Suppressor macrophage treated with lipopolysaccharide for 4 hours (primary cell): ENCODE data around the gene MAGEA8.
"Not testable (repeated sequence)": the region's sequence is repeated elsewhere in the genome, so short reads cannot be mapped to it uniquely, and the experiment has no call there.

Experiments
- DNase-seq: peaks from one replicate; pipeline ENCODE4 v3.0.0-alpha.2; 2020

MAGEA8 gene

DNA sequence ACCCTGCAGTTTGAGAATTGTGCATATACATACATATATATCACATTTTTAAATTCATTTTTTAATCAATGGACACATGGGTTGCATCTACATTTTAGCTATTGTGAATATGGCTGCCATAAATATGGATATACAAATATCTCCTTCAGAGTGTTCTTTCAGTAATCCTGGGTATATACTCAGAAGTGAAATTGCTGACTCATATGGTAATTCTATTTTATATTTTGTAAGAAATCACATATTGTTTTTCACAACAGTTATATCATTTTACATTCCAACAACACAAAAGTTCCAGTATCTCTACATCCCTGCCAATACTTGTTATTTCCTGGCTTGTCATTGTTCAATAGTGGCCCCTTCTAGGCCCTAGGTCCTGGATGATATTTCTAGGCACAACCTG is 27.7 kb downstream of the MAGEA8 start:
- DNase-seq: no peak

DNA sequence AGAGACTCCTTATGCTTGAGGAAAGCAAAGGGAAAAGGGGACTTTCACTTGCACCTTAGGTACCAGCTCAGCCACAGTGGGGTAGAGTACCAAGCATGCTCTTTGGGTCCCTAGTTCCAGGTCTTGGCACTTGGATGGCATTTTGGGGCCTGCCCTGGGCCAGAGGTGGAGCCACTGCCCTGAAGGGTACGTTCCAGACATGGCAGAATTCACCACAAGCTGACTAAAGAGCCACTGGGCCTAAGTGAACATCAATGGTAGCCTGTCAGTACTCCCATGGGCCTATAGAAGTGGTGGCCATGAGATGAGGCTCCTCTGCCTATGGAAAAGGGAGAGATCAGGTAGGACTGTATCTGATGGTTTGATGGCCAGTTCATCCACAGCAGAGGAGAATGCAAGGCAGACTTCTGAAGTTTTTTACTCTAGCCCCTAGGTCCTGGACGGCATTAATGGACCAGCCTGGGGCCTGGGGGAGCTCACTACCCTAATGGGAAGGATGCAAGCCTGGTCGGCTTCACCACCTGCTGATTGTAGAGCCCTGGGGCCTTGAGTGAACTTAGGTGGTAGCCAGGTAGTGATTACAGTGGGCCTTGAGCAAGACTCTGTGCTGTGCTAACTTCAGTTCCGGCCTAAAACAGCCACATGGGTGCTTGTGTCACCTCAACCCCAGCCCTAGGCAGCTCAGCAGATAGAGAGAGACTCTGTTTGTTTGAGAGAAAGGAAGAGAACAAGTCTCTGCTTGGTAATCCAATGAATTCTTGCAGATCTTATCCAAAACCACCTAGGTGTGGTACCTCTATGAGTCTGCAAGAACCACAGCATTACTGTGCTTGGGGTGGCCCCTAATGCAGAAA is 28.6 kb downstream of the MAGEA8 start:
- no peak for DNase-seq

- DNase-seq: no peak
Observed at GRCh38 chrX:149910178-149910695, 29.3 kb downstream of the MAGEA8 start.

DNA sequence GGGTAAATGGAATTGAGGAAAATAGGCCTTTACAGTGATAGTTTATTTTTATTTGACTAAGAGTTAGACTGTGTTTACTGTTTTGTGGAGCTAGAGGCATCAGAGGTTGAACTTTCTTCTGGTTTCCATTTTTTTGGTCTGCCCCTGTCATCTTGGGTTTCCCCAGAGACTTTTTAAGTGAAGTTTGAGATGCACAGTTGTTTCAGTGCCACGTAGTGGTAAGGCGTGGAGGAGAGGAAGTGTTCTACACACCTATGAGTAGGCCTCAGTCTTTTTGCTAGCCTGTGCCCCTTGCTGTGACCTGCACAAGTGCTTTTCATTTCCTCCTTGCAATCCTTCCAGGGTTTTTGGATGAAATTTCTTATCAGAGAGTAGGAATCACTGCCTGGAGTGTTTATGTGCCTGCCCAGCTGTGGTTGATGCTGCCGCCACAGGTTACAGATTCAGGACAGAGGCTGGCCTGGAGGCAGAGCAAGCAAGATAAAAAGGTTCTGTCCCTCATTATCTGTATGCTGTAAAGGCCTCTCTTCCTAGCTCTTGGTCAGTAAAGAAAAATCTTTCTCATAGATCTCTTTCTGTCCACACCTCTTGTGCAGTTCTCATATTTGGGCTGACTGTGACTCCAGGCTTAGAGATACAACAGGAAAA is 35.9 kb downstream of the MAGEA8 start:
- DNase-seq: no peak

DNA sequence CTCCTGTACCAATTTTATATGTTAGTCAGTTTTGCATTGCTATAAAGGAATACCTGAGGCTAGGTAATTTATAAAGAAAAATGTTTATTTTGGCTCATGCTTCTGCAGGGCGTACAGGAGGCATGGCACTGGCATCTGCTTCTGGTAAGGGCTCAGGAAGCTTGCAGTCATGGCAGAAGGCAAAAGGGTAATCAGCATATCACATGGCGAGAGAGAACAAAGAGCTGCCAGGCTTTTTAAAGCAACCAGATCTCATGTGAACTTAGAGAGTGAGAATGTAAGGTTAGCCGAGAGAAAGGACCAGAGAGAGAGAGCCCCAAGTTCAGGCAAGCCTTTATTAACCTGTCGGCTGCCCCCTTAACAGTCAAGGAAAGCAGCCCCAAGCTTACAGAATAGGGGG is 42.9 kb downstream of the MAGEA8 start:
- DNase-seq: not testable (repeated sequence)

GRCh38 chrX:149924434-149924833 is 43.5 kb downstream of the MAGEA8 start:
- DNase-seq: not testable (repeated sequence)

- DNase-seq: not testable (repeated sequence)
Observed at GRCh38 chrX:149927245-149927963, 46.4 kb downstream of the MAGEA8 start.

GRCh38 chrX:149927964-149928258 is 46.9 kb downstream of the MAGEA8 start:
- not testable (repeated sequence) for DNase-seq

- not testable (repeated sequence) for DNase-seq
Observed at GRCh38 chrX:149928635-149929034, 47.7 kb downstream of the MAGEA8 start.

DNA sequence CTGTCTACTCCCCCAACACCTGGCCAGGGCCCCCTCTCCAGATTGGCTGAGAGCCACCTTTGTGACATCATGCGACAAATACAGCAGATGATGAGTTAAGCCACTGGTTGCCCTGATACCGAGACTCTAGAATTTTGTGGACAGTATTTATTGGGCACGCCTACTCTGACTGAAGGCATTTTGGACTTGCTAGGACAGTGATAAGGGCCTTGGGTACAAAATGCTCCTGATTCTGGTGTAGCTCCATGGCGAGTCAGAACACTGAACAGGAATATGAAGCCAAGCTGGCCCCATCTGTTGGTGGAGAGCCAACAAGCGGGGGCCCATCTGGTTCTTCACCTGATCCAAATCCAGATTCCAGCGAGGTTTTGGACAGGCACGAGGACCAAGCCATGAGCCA is 48.4 kb downstream of the MAGEA8 start, which contains the start of gene HSFX4:
Gene HSFX4, plus strand, starts transcription at position 174 of the 400 bp plus-strand sequence. Its CDS starts 72 bp downstream, at position 246.
- DNase-seq: not testable (repeated sequence)

GRCh38 chrX:149931355-149931754 is 50.4 kb downstream of the MAGEA8 start:
- DNase-seq: not testable (repeated sequence)

DNA sequence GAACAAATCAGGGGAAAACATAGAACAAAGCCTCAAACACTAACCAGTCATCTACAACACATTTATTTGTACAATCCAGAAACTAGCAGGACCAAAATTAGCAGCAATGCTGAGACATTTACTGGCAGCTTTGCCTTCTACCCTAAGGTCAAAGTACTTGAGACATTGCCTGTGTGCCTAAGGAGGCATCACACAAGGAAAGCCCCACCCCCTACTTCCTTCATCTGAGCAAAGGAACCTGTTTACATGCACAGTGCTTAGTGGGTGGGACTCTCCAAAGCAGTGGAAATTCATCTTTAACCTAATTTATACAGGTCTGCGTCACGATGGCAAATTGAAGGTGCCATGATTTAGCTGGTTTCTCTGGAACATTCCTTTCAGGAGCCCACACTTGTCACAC is 51.2 kb downstream of the MAGEA8 start:
- DNase-seq: not testable (repeated sequence)

DNA sequence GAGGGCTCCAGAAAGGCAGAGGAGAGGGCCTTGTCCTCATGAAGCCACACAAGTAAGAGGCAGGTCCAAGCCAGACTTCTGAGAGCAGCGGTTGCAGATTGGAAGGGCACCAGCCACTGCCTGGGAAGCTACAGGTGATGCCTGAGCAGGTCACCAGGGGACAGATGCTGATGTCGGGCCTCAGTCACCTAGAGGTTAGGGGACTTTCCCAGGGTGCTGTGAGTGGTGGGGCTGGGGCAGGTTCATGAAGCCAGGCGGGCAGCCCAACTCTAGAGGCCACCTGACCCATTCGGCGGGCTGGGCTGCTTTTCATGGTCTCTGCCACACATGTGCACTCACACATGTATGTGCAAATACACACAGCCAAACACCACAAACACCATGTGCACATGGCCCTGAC is 52.0 kb downstream of the MAGEA8 start:
- DNase-seq: not testable (repeated sequence)

DNA sequence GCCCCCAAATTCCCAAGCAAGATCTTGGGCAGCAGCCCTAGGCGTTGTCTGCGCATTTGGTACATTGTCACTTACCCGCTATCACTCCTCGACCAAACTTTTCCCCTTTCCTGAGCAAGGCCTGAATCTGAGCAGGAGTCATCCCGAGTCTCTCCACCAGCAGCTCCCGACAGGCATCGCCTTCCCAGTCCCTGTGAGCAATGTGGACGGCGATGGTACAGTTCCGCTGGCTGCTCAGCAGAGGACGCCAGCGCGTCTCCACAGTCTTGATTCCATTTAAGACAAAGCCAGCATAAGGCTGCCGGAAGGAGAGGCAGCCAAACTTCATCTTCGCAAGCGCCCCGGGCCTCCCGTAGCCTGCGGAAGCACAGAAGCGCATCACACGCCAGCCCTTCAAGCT is 52.6 kb downstream of the MAGEA8 start:
- not testable (repeated sequence) for DNase-seq
